Activated CD4-positive, alpha-beta T cell treated with anti-CD3 and anti-CD28 coated beads, Interleukin-2, Interleukin-6, amounts not matched to agents 100 ng/mL and 50 ng/mL, durations not matched to agents 16 hours and 8 hours (primary cell): ENCODE data around the gene TELO2.
A peak's percentile ranks its signal among the peaks of the same experiment; 100 is the strongest.

Experiments
- DNase-seq: peaks from one replicate; pipeline ENCODE4 v3.0.0-alpha.2; 2020

TELO2 gene

GRCh38 chr16:1524366-1524765, 31.2 kb downstream of the TELO2 start:
- DNase-seq, result no peak

GRCh38 chr16:1525871-1526607, 32.9 kb downstream of the TELO2 start:
- DNase-seq, result no peak

- DNase-seq, result no peak
Measured at GRCh38 chr16:1526608-1527555, 33.7 kb downstream of the TELO2 start.

GRCh38 chr16:1527836-1528811, 35.0 kb downstream of the TELO2 start:
- DNase-seq, result no peak

GRCh38 chr16:1528921-1529537, 35.9 kb downstream of the TELO2 start:
- DNase-seq, result no peak

- DNase-seq, result no peak
Measured at GRCh38 chr16:1530349-1530882, 37.3 kb downstream of the TELO2 start.

- DNase-seq, result no peak
Measured at GRCh38 chr16:1530883-1531637, 37.9 kb downstream of the TELO2 start.

- no peak for DNase-seq
Measured at GRCh38 chr16:1531638-1531910, 38.4 kb downstream of the TELO2 start.

GRCh38 chr16:1532081-1532760, 39.1 kb downstream of the TELO2 start:
- DNase-seq, result no peak

GRCh38 chr16:1532771-1533170, 39.6 kb downstream of the TELO2 start:
- no peak for DNase-seq

- DNase-seq, result peak; percentile 67
Measured at GRCh38 chr16:1533443-1533951, 40.3 kb downstream of the TELO2 start, which contains the start of gene TMEM204. Gene TMEM204, plus strand, starts transcription at chr16:1533666. Its CDS starts 610 bp downstream, at chr16:1534276.

GRCh38 chr16:1534021-1535020, 41.2 kb downstream of the TELO2 start:
- DNase-seq, result peak; percentile 39

GRCh38 chr16:1535391-1536291, 42.5 kb downstream of the TELO2 start:
- peak; percentile 45 for DNase-seq

GRCh38 chr16:1536601-1537000, 43.4 kb downstream of the TELO2 start:
- no peak for DNase-seq

- DNase-seq, result no peak
Measured at GRCh38 chr16:1537138-1537577, 44.0 kb downstream of the TELO2 start.

GRCh38 chr16:1537763-1538289, 44.7 kb downstream of the TELO2 start:
- peak; percentile 38 for DNase-seq

- DNase-seq, result peak; percentile 40
Measured at GRCh38 chr16:1538804-1539520, 45.8 kb downstream of the TELO2 start.
